Astrocyte of the spinal cord (primary cell): ENCODE data around the gene ZNF552.
A peak's percentile ranks its signal among the peaks of the same experiment; 100 is the strongest.

Experiments
- DNase-seq: peaks from one replicate; pipeline ENCODE4 v3.0.0; 2011; ENCODE audit warnings: low read depth, low spot score
- H3K4me3 ChIP-seq: 2 replicates; pipeline ENCODE4 v1.5.1; 2011; ENCODE audit warnings: low read depth, mild to moderate bottlenecking, low read length, moderate library complexity
- in situ Hi-C: cut with HindIII; loops from 2 replicates; pipeline ENCODE4 v1.10.0; 2017; ENCODE audit warnings: low sequenced_read_pairs
- TF ChIP-seq, protein P1 (sequence below): IDR thresholded peaks from 2 replicates; pipeline ENCODE4 v1.5.1; 2012; ENCODE audit warnings: low read depth, mild to moderate bottlenecking, low read length, inconsistent platforms

Gene ZNF552

DNA sequence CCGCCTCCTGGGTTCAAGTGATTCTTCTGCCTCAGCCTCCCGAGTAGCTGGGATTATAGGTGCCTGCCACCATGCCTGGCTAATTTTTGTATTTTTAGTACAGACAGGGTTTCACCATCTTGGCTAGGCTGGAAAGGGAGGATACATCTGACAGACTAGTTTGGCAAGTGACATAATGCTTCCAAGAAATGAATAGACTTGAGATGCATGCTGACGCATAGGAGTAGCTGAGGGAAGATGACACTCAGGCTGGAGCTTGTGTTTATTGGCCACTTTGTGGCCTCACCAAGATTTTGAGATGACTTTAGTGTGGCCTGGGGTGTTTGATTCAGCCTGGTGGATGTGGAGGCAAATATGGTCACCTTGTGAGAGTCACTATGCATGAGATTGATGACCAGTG lies 41.2 kb downstream of the ZNF552 start:
- in situ Hi-C loops, result no loop called here
- no peak overlapping the region for H3K4me3 ChIP-seq
- TF ChIP-seq, protein P1, sequence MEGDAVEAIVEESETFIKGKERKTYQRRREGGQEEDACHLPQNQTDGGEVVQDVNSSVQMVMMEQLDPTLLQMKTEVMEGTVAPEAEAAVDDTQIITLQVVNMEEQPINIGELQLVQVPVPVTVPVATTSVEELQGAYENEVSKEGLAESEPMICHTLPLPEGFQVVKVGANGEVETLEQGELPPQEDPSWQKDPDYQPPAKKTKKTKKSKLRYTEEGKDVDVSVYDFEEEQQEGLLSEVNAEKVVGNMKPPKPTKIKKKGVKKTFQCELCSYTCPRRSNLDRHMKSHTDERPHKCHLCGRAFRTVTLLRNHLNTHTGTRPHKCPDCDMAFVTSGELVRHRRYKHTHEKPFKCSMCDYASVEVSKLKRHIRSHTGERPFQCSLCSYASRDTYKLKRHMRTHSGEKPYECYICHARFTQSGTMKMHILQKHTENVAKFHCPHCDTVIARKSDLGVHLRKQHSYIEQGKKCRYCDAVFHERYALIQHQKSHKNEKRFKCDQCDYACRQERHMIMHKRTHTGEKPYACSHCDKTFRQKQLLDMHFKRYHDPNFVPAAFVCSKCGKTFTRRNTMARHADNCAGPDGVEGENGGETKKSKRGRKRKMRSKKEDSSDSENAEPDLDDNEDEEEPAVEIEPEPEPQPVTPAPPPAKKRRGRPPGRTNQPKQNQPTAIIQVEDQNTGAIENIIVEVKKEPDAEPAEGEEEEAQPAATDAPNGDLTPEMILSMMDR, result no peak
- no peak for DNase-seq

DNA sequence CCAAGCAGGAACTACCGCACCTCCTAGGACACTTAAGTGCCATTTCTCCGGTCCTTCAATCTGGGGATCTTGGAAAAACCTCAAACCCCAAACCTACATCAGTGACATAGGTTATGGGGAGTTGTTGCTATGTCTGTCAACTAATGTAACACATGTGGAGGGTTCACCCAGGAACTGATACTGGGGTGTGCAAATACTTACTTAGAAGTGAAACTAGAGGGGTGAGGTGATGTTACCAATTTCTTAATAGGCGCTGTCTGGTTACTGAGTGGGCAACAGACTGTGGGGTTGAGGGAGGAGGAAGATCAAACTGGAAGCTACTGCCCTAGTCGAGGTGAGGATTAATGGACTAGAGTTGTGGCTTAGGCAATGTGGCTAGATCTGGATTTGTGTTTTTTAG lies 43.3 kb downstream of the ZNF552 start:
- in situ Hi-C loops, result no loop called here
- no peak overlapping the region for H3K4me3 ChIP-seq
- DNase-seq, result no peak
- TF ChIP-seq, protein P1, result no peak

DNA sequence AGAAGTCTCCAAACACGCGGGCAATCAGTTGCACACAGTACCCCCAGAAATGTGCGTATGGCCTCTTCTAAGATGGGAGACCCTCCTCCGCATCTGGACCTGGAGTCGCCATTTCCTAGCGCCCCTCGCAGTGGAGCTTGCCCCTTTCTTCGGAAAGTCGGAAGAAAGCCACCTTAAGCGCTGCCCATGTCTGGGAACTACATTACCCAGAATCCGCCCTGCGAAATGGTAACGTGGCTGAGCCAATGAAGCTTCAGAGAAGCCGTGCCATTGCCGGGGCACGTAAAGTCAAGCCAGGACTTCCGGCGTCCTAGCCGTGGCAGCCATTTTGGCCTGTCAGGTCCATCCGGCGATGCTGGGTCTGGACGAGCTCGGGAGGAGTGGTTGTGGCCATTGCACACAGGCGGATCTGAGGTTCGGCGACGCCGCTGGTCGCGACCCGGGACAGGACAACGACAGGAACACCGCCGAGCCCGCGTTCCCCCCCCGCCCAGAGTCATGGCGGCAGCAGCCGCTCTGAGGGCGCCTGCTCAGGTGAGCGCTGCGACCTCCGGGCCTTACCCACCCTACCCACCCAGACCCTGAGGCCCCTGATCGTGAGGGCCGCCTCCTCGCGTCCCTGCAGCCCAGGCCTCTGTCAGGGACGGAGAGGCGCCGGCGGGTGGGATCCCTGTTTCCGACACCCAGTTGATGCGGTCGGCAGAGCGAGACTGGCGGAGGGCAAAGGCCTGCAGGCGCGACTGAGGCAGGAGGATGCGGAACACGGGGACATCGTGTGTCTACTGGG lies 45.2 kb downstream of the ZNF552 start, which contains the start of gene ZNF586:
Gene ZNF586, plus strand, starts transcription at position 332 of the 787 bp plus-strand sequence. Its CDS starts 167 bp downstream, at position 499.
- TF ChIP-seq, protein P1, result no peak
- in situ Hi-C loops, result no loop called here

DNA sequence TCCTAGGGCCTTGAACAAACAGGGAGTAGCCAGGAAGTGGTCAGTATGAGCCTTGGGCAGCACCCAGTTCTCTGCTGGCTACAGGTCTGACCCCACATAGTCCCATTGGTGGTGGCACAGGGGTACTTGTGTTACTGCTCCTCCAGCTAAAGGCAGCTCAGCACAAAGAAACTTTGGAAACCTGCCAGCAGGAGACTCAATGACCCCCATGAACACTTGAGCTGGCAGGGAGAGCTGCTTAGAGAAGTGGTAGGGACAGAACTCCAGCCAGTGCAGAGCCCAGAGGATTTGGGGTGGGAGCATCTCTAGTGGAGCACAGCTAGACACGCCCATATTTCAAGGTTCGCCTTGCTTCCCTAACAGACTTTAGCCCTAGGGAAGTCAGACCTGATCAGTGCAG lies 55.6 kb downstream of the ZNF552 start:
- no peak for DNase-seq
- H3K4me3 ChIP-seq, result no peak overlapping the region
- TF ChIP-seq, protein P1, result no peak
- in situ Hi-C loops, result no loop called here

More for the DNA sequence above, 45.2 kb downstream of the ZNF552 start, which contains the start of gene ZNF586:
- DNase-seq, result peak; percentile 93
- H3K4me3 ChIP-seq, result peak within 1 kb of the TSS; percentile 86

DNA sequence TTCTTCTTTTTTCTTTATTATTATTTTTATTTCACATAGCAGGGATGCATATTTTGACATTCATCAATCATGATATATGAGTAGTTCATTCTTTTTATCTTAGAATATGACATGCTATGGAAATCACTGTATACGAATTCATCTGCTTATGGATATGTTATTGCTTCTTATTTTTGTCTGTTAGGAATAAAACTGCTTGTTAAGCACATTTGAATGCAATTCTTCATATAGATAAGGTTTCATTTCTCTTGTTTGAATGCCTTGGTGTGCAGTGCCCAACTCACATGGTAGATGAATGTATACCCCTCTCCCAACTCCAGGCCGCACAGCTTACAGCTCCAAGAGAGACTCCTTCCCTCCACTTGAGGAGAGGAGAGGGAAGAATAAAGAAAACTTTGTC lies 56.8 kb downstream of the ZNF552 start:
- no peak for DNase-seq
- no peak overlapping the region for H3K4me3 ChIP-seq
- TF ChIP-seq, protein P1, result no peak
- in situ Hi-C loops, result no loop called here
